H9 (cell line): ENCODE data around the gene IL17REL. TPM values are rescaled to one million over a fixed set of nuclear protein-coding genes. Genes with fewer than 3 reads are reported as not detected.

Experiments used
- DNase-seq: peaks from one replicate; pipeline ENCODE4 v3.0.0-alpha.2; 2017
- H2AFZ ChIP-seq: one replicate; pipeline ENCODE4 v1.6.1; 2013; ENCODE audit warnings: mild to moderate bottlenecking, low read length, control low read depth, moderate library complexity
- H2AK5ac ChIP-seq: 2 replicates; pipeline ENCODE4 v1.6.1; 2013; ENCODE audit warnings: low read length, control low read depth, mixed read lengths; ENCODE audit not compliant: insufficient read length
- H2BK120ac ChIP-seq: one replicate; pipeline ENCODE4 v1.6.1; 2013; ENCODE audit warnings: low read depth, mild to moderate bottlenecking, low read length, control low read depth, inconsistent platforms; ENCODE audit not compliant: poor library complexity, severe bottlenecking
- H2BK12ac ChIP-seq: 2 replicates; pipeline ENCODE4 v1.6.1; 2013; ENCODE audit warnings: low read length, control low read depth, mixed read lengths, low read depth; ENCODE audit not compliant: insufficient read length
- H2BK15ac ChIP-seq: 2 replicates; pipeline ENCODE4 v1.6.1; 2013; ENCODE audit warnings: low read depth, low read length, control low read depth
- H2BK20ac ChIP-seq: one replicate; pipeline ENCODE4 v1.6.1; 2013; ENCODE audit warnings: low read depth, mild to moderate bottlenecking, low read length, control low read depth, inconsistent platforms; ENCODE audit not compliant: poor library complexity, severe bottlenecking
- H2BK5ac ChIP-seq: 2 replicates; pipeline ENCODE4 v1.6.1; 2013; ENCODE audit warnings: low read length, control low read depth, mixed read lengths; ENCODE audit not compliant: insufficient read length
- H3K14ac ChIP-seq: 2 replicates; pipeline ENCODE4 v1.6.1; 2013; ENCODE audit warnings: low read length, control low read depth; ENCODE audit not compliant: insufficient read depth
- H3K18ac ChIP-seq: 2 replicates; pipeline ENCODE4 v1.6.1; 2013; ENCODE audit warnings: low read depth, mild to moderate bottlenecking, mixed read lengths, low read length, control low read depth; ENCODE audit not compliant: insufficient read length
- H3K23ac ChIP-seq: 2 replicates; pipeline ENCODE4 v1.6.1; 2013; ENCODE audit warnings: low read length, control low read depth, mixed read lengths, low read depth; ENCODE audit not compliant: insufficient read length
- H3K23me2 ChIP-seq: 2 replicates; pipeline ENCODE4 v1.6.1; 2013; ENCODE audit warnings: low read depth, mild to moderate bottlenecking, mixed read lengths, low read length, control low read depth; ENCODE audit not compliant: insufficient read length, poor library complexity, severe bottlenecking
- H3K27ac ChIP-seq: 2 replicates; pipeline ENCODE4 v1.5.1; 2013; ENCODE audit warnings: low read length, control low read depth, mixed read lengths, low read depth; ENCODE audit not compliant: insufficient read length
- H3K27me3 ChIP-seq: 2 replicates; pipeline ENCODE4 v1.6.1; 2013; ENCODE audit warnings: low read length, control low read depth, inconsistent platforms; ENCODE audit not compliant: insufficient read depth
- H3K4ac ChIP-seq: 2 replicates; pipeline ENCODE4 v1.6.1; 2013; ENCODE audit warnings: low read depth, mild to moderate bottlenecking, control low read depth, inconsistent platforms, low read length, moderate library complexity
- H3K4me1 ChIP-seq: 2 replicates; pipeline ENCODE4 v1.6.1; 2013; ENCODE audit warnings: low read length, control low read depth, inconsistent platforms; ENCODE audit not compliant: insufficient read depth
- H3K4me2 ChIP-seq: 2 replicates; pipeline ENCODE4 v1.6.1; 2013; ENCODE audit warnings: low read length, control low read depth, mixed read lengths; ENCODE audit not compliant: insufficient read length, insufficient read depth
- H3K56ac ChIP-seq: 2 replicates; pipeline ENCODE4 v1.6.1; 2013; ENCODE audit warnings: low read depth, mild to moderate bottlenecking, mixed read lengths, low read length, control low read depth; ENCODE audit not compliant: insufficient read length
- H3K79me1 ChIP-seq: 2 replicates; pipeline ENCODE4 v1.6.1; 2013; ENCODE audit warnings: low read depth, mild to moderate bottlenecking, moderate library complexity, low read length, control low read depth, inconsistent platforms; ENCODE audit not compliant: insufficient read depth, poor library complexity, severe bottlenecking
- H3K79me2 ChIP-seq: 2 replicates; pipeline ENCODE4 v1.6.1; 2013; ENCODE audit warnings: low read length, control low read depth, inconsistent platforms; ENCODE audit not compliant: insufficient read depth
- H3K9ac ChIP-seq: 2 replicates; pipeline ENCODE4 v1.6.1; 2013; ENCODE audit warnings: low read length, control low read depth, mixed read lengths; ENCODE audit not compliant: insufficient read length; ENCODE audit errors: extremely low read depth
- H3K9me3 ChIP-seq: one replicate; pipeline ENCODE4 v1.6.1; 2013; ENCODE audit warnings: low read depth, low read length, inconsistent platforms; ENCODE audit not compliant: control insufficient read depth
- H3T11ph ChIP-seq: one replicate; pipeline ENCODE4 v1.6.1; 2013; ENCODE audit warnings: mild to moderate bottlenecking, low read length, control low read depth, inconsistent platforms
- H4K20me1 ChIP-seq: one replicate; pipeline ENCODE4 v1.6.1; 2013; ENCODE audit not compliant: control insufficient read depth, insufficient read length, insufficient read depth
- H4K5ac ChIP-seq: 2 replicates; pipeline ENCODE4 v1.6.1; 2013; ENCODE audit warnings: low read depth, mild to moderate bottlenecking, mixed read lengths, low read length, control low read depth; ENCODE audit not compliant: insufficient read length
- H4K8ac ChIP-seq: replicated peaks from 2 replicates; pipeline ENCODE4 v1.6.1; 2013; ENCODE audit warnings: low read length, control low read depth, mixed read lengths, low read depth; ENCODE audit not compliant: insufficient read length
- H4K91ac ChIP-seq: 2 replicates; pipeline ENCODE4 v1.6.1; 2013; ENCODE audit warnings: low read depth, mild to moderate bottlenecking, moderate library complexity, mixed read lengths, low read length, control low read depth; ENCODE audit not compliant: insufficient read length
- H3K27ac Mint-ChIP-seq, 3 experiments: 2 replicates in 2 of 3; 3 replicates in 1 of 3; pipeline ENCODE4 v1.8.0; 2020 to 2021; ENCODE audit warnings: mixed read lengths in 3 of 3, mild to moderate bottlenecking in 1 of 3, moderate library complexity in 1 of 3
- H3K27me3 Mint-ChIP-seq: 2 replicates; pipeline ENCODE4 v1.8.0; 2021; ENCODE audit warnings: low read depth, mild to moderate bottlenecking, moderate library complexity, mixed read lengths
- H3K36me3 Mint-ChIP-seq, 3 experiments: 2 replicates in 2 of 3; 3 replicates in 1 of 3; pipeline ENCODE4 v1.8.0; 2020 to 2021; ENCODE audit warnings: low read depth in 3 of 3, mixed read lengths in 3 of 3; ENCODE audit not compliant: insufficient read depth in 1 of 3
- H3K4me1 Mint-ChIP-seq, 2 experiments: 2 replicates each; pipeline ENCODE4 v1.8.0; 2020; ENCODE audit warnings: mixed read lengths in 2 of 2
- H3K4me3 Mint-ChIP-seq, 2 experiments: 2 replicates in 1 of 2; 3 replicates in 1 of 2; pipeline ENCODE4 v1.8.0; 2020 to 2021; ENCODE audit warnings: mild to moderate bottlenecking in 2 of 2, mixed read lengths in 2 of 2, moderate library complexity in 1 of 2
- H3K9me3 Mint-ChIP-seq, 2 experiments: 2 replicates in 1 of 2; 3 replicates in 1 of 2; pipeline ENCODE4 v1.8.0; 2020; ENCODE audit warnings: mild to moderate bottlenecking in 2 of 2, mixed read lengths in 2 of 2, moderate library complexity in 1 of 2
- CTCF ChIP-seq: fragments of 200-600 bp; sonication (generic); conservative IDR thresholded peaks from 3 replicates; pipeline ENCODE4 v1.8.0; 2021; ENCODE audit warnings: antibody characterized with exemption, mild to moderate bottlenecking
- WGBS: extraction: QIAGEN DNeasy Blood & Tissue Kit; methylation state at CpG from one replicate; pipeline ENCODE4 v1.1.7; 2013; ENCODE audit warnings: missing lambda C conversion rate, low lambda C conversion rate, mixed read lengths; ENCODE audit not compliant: insufficient read length; ENCODE audit errors: extremely low coverage; 5-methylcytosine and 5-hydroxymethylcytosine counted together
- total RNA-seq: library from RNA; stranded (reverse); gene quantifications from 2 replicates; pipeline ENCODE4 v1.2.1, GENCODE V29; 2021

IL17REL gene
- total RNA-seq, 1 experiment from 2014 or later, result 0.20 TPM

- Histone ChIP-seq H4K91ac (no peak overlapping the region), H3K9ac (no peak overlapping the region), H4K5ac (no peak overlapping the region), H3K23ac (no peak overlapping the region), H2BK120ac (no peak overlapping the region), H3K79me2 (no peaks in the 10 kb centered on the region), H3K27me3 (peaks cover 12% of the 10 kb centered on the region; the same call in 1 of the 2 replicates), H2BK20ac (no peak overlapping the region), H3K56ac (no peak overlapping the region), H3K4ac (no peak overlapping the region), H2BK15ac (no peak overlapping the region), H2BK5ac (no peak overlapping the region), H3K27ac (no peak overlapping the region), H2AFZ (no peak overlapping the region), H3K14ac (no peak overlapping the region), H2BK12ac (no peak overlapping the region), H4K8ac (no peak overlapping the region), H4K20me1 (peaks cover 2% of the 10 kb centered on the region), H3K23me2 (peaks cover 4% of the 10 kb centered on the region), H3K9me3 (peaks cover 5% of the 10 kb centered on the region), H3T11ph (no peak overlapping the region), H3K4me1 (no peaks in the 10 kb centered on the region), H3K18ac (no peak overlapping the region), H3K79me1 (no peaks in the 10 kb centered on the region), H3K4me2 (no peak overlapping the region), H2AK5ac (no peak overlapping the region)
- no peaks in the 10 kb centered on the region for H3K9me3 Mint-ChIP-seq
- H3K27me3 Mint-ChIP-seq, result peaks cover 42% of the 10 kb centered on the region
- no peak for TF ChIP-seq CTCF
- H3K27ac Mint-ChIP-seq, result no peak overlapping the region; a peak in 1 of 7 replicates
- DNase-seq, result no peak
- no peak overlapping the region for H3K4me3 Mint-ChIP-seq
- no peaks in the 10 kb centered on the region for H3K4me1 Mint-ChIP-seq
- H3K36me3 Mint-ChIP-seq, result no peaks in the 10 kb centered on the region
- WGBS, result no CpG with 5 or more reads among the region's 6 CpGs
Observed at GRCh38 chr22:50017701-50018224, 5.2 kb upstream of the IL17REL start.
